ENCODE data around the gene PCMTD2.

The PCMTD2 gene

GRCh38 chr20:64244870-64245603 is 10.5 kb upstream of the PCMTD2 start:
- TF ChIP-seq CTCF (IDR thresholded peaks at IDR 0.05) = no peak
- Mint-ChIP-seq H3K27ac (no peak overlapping the region), H3K4me1 (peaks cover 10% of the 10 kb centered on the region), H3K4me3 (no peak overlapping the region), H3K36me3 (ENCODE audit: low read depth) (no peaks in the 10 kb centered on the region), H3K9me3 (peaks cover 6% of the 10 kb centered on the region), H3K27me3 (ENCODE audit: low read depth, poor library complexity) (peaks cover 57% of the 10 kb centered on the region)
- no peak for DNase-seq

GRCh38 chr20:64245746-64246595 is 9.6 kb upstream of the PCMTD2 start:
- Mint-ChIP-seq H3K4me1 (peaks cover 6% of the 10 kb centered on the region), H3K36me3 (ENCODE audit: low read depth) (no peaks in the 10 kb centered on the region), H3K4me3 (no peak overlapping the region), H3K9me3 (no peaks in the 10 kb centered on the region), H3K27ac (no peak overlapping the region), H3K27me3 (ENCODE audit: low read depth, poor library complexity) (peaks cover 67% of the 10 kb centered on the region)
- no peak for TF ChIP-seq CTCF (IDR thresholded peaks at IDR 0.05)
- DNase-seq = no peak

- Mint-ChIP-seq H3K4me1 (peaks cover 6% of the 10 kb centered on the region), H3K27ac (no peak overlapping the region), H3K9me3 (no peaks in the 10 kb centered on the region), H3K36me3 (ENCODE audit: low read depth) (no peaks in the 10 kb centered on the region), H3K4me3 (no peak overlapping the region), H3K27me3 (ENCODE audit: low read depth, poor library complexity) (peaks cover 73% of the 10 kb centered on the region)
- no peak for TF ChIP-seq CTCF (IDR thresholded peaks at IDR 0.05)
- no peak for DNase-seq
Measured at GRCh38 chr20:64246616-64247306, 8.8 kb upstream of the PCMTD2 start.

- no peak for TF ChIP-seq CTCF (IDR thresholded peaks at IDR 0.05)
- no peak overlapping the region for H3K4me3 Mint-ChIP-seq
Measured at GRCh38 chr20:64247307-64247618, 8.3 kb upstream of the PCMTD2 start.

GRCh38 chr20:64247970-64248841 is 7.3 kb upstream of the PCMTD2 start:
- peaks cover 85% of the 10 kb centered on the region for H3K27me3 Mint-ChIP-seq (ENCODE audit: low read depth, poor library complexity)
- no peak for TF ChIP-seq CTCF (IDR thresholded peaks at IDR 0.05)
- H3K36me3 Mint-ChIP-seq (ENCODE audit: low read depth) = no peaks in the 10 kb centered on the region
- no peaks in the 10 kb centered on the region for H3K4me1 Mint-ChIP-seq
- H3K9me3 Mint-ChIP-seq = no peaks in the 10 kb centered on the region
- no peak overlapping the region for H3K4me3 Mint-ChIP-seq
- no peak overlapping the region for H3K27ac Mint-ChIP-seq
- DNase-seq = no peak

More at GRCh38 chr20:64247307-64247618, 8.3 kb upstream of the PCMTD2 start:
- Mint-ChIP-seq H3K9me3 (no peaks in the 10 kb centered on the region), H3K4me1 (peaks cover 3% of the 10 kb centered on the region), H3K27ac (no peak overlapping the region), H3K36me3 (ENCODE audit: low read depth) (no peaks in the 10 kb centered on the region), H3K27me3 (ENCODE audit: low read depth, poor library complexity) (peaks cover 78% of the 10 kb centered on the region)
- DNase-seq = no peak
